Measurements from ENCODE around the gene CLDN1.

The CLDN1 gene

GRCh38 chr3:190326930-190327329 is 4.7 kb upstream of the CLDN1 start:
- peaks cover 3% of the 10 kb centered on the region for H3K4me1 ChIP-seq (ENCODE audit: control insufficient read depth, insufficient read depth, low read length)
- H3K4me3 ChIP-seq (ENCODE audit: low read length): no peak overlapping the region
- H3K36me3 ChIP-seq (ENCODE audit: control insufficient read depth, insufficient read depth, low read length): no peaks in the 10 kb centered on the region
- H3K27me3 ChIP-seq (ENCODE audit: control insufficient read depth, insufficient read depth, low read length): no peaks in the 10 kb centered on the region
- no peak overlapping the region for H3K9ac ChIP-seq (ENCODE audit: low read length)
- H3K9me3 ChIP-seq (ENCODE audit: control insufficient read depth, low read length): no peaks in the 10 kb centered on the region

GRCh38 chr3:190326361-190326760 is 4.1 kb upstream of the CLDN1 start:
- Histone ChIP-seq H3K36me3 (ENCODE audit: control insufficient read depth, insufficient read depth, low read length) (no peaks in the 10 kb centered on the region), H3K4me3 (ENCODE audit: low read length) (no peak overlapping the region), H3K9ac (ENCODE audit: low read length) (no peak overlapping the region), H3K9me3 (ENCODE audit: control insufficient read depth, low read length) (no peaks in the 10 kb centered on the region), H3K4me1 (ENCODE audit: control insufficient read depth, insufficient read depth, low read length) (peaks cover 3% of the 10 kb centered on the region), H3K27me3 (ENCODE audit: control insufficient read depth, insufficient read depth, low read length) (no peaks in the 10 kb centered on the region)

GRCh38 chr3:190325923-190326322 is 3.7 kb upstream of the CLDN1 start:
- Histone ChIP-seq H3K4me1 (ENCODE audit: control insufficient read depth, insufficient read depth, low read length) (peaks cover 2% of the 10 kb centered on the region), H3K27me3 (ENCODE audit: control insufficient read depth, insufficient read depth, low read length) (no peaks in the 10 kb centered on the region), H3K4me3 (ENCODE audit: low read length) (no peak overlapping the region), H3K36me3 (ENCODE audit: control insufficient read depth, insufficient read depth, low read length) (no peaks in the 10 kb centered on the region), H3K9me3 (ENCODE audit: control insufficient read depth, low read length) (no peaks in the 10 kb centered on the region), H3K9ac (ENCODE audit: low read length) (no peak overlapping the region)

- no peaks in the 10 kb centered on the region for H3K36me3 ChIP-seq (ENCODE audit: control insufficient read depth, insufficient read depth, low read length)
- no peaks in the 10 kb centered on the region for H3K27me3 ChIP-seq (ENCODE audit: control insufficient read depth, insufficient read depth, low read length)
- H3K4me3 ChIP-seq (ENCODE audit: low read length): no peak overlapping the region
- H3K9me3 ChIP-seq (ENCODE audit: control insufficient read depth, low read length): no peaks in the 10 kb centered on the region
- no peaks in the 10 kb centered on the region for H3K4me1 ChIP-seq (ENCODE audit: control insufficient read depth, insufficient read depth, low read length)
- H3K9ac ChIP-seq (ENCODE audit: low read length): peak overlapping the region; percentile 13
Observed at GRCh38 chr3:190323246-190323626, 990 bp upstream of the CLDN1 start.

- Histone ChIP-seq H3K36me3 (ENCODE audit: control insufficient read depth, insufficient read depth, low read length) (no peaks in the 10 kb centered on the region), H3K9me3 (ENCODE audit: control insufficient read depth, low read length) (no peaks in the 10 kb centered on the region), H3K9ac (ENCODE audit: low read length) (peak overlapping the region; percentile 48), H3K4me3 (ENCODE audit: low read length) (no peak overlapping the region), H3K27me3 (ENCODE audit: control insufficient read depth, insufficient read depth, low read length) (no peaks in the 10 kb centered on the region), H3K4me1 (ENCODE audit: control insufficient read depth, insufficient read depth, low read length) (no peaks in the 10 kb centered on the region)
Observed at GRCh38 chr3:190322604-190323245, 479 bp upstream of the CLDN1 start.

- Histone ChIP-seq H3K36me3 (ENCODE audit: control insufficient read depth, insufficient read depth, low read length) (no peaks in the 10 kb centered on the region), H3K4me1 (ENCODE audit: control insufficient read depth, insufficient read depth, low read length) (no peaks in the 10 kb centered on the region), H3K9me3 (ENCODE audit: control insufficient read depth, low read length) (no peaks in the 10 kb centered on the region), H3K9ac (ENCODE audit: low read length) (no peak overlapping the region), H3K4me3 (ENCODE audit: low read length) (no peak overlapping the region), H3K27me3 (ENCODE audit: control insufficient read depth, insufficient read depth, low read length) (no peaks in the 10 kb centered on the region)
Observed at GRCh38 chr3:190320594-190321362, 1.5 kb downstream of the CLDN1 start.

- Histone ChIP-seq H3K4me3 (ENCODE audit: low read length) (no peak overlapping the region), H3K36me3 (ENCODE audit: control insufficient read depth, insufficient read depth, low read length) (no peaks in the 10 kb centered on the region), H3K4me1 (ENCODE audit: control insufficient read depth, insufficient read depth, low read length) (no peaks in the 10 kb centered on the region), H3K9ac (ENCODE audit: low read length) (no peak overlapping the region), H3K9me3 (ENCODE audit: control insufficient read depth, low read length) (no peaks in the 10 kb centered on the region), H3K27me3 (ENCODE audit: control insufficient read depth, insufficient read depth, low read length) (no peaks in the 10 kb centered on the region)
Observed at GRCh38 chr3:190319660-190320059, 2.6 kb downstream of the CLDN1 start.

GRCh38 chr3:190318666-190319065 is 3.6 kb downstream of the CLDN1 start:
- no peak overlapping the region for H3K9ac ChIP-seq (ENCODE audit: low read length)
- no peaks in the 10 kb centered on the region for H3K27me3 ChIP-seq (ENCODE audit: control insufficient read depth, insufficient read depth, low read length)
- H3K36me3 ChIP-seq (ENCODE audit: control insufficient read depth, insufficient read depth, low read length): no peaks in the 10 kb centered on the region
- no peak overlapping the region for H3K4me3 ChIP-seq (ENCODE audit: low read length)
- H3K9me3 ChIP-seq (ENCODE audit: control insufficient read depth, low read length): no peaks in the 10 kb centered on the region
- H3K4me1 ChIP-seq (ENCODE audit: control insufficient read depth, insufficient read depth, low read length): no peaks in the 10 kb centered on the region

- no peak overlapping the region for H3K4me3 ChIP-seq (ENCODE audit: low read length)
- H3K27me3 ChIP-seq (ENCODE audit: control insufficient read depth, insufficient read depth, low read length): no peaks in the 10 kb centered on the region
- no peaks in the 10 kb centered on the region for H3K36me3 ChIP-seq (ENCODE audit: control insufficient read depth, insufficient read depth, low read length)
- H3K9ac ChIP-seq (ENCODE audit: low read length): no peak overlapping the region
- no peaks in the 10 kb centered on the region for H3K4me1 ChIP-seq (ENCODE audit: control insufficient read depth, insufficient read depth, low read length)
- H3K9me3 ChIP-seq (ENCODE audit: control insufficient read depth, low read length): no peaks in the 10 kb centered on the region
Observed at GRCh38 chr3:190314741-190315140, 7.5 kb downstream of the CLDN1 start.

- no peaks in the 10 kb centered on the region for H3K36me3 ChIP-seq (ENCODE audit: control insufficient read depth, insufficient read depth, low read length)
- H3K27me3 ChIP-seq (ENCODE audit: control insufficient read depth, insufficient read depth, low read length): no peaks in the 10 kb centered on the region
- H3K4me3 ChIP-seq (ENCODE audit: low read length): no peak overlapping the region
- H3K9me3 ChIP-seq (ENCODE audit: control insufficient read depth, low read length): no peaks in the 10 kb centered on the region
- peaks cover 15% of the 10 kb centered on the region for H3K4me1 ChIP-seq (ENCODE audit: control insufficient read depth, insufficient read depth, low read length)
- H3K9ac ChIP-seq (ENCODE audit: low read length): no peak overlapping the region
Observed at GRCh38 chr3:190309414-190309813, 12.8 kb downstream of the CLDN1 start.

- H3K36me3 ChIP-seq (ENCODE audit: control insufficient read depth, insufficient read depth, low read length): no peaks in the 10 kb centered on the region
- H3K27me3 ChIP-seq (ENCODE audit: control insufficient read depth, insufficient read depth, low read length): no peaks in the 10 kb centered on the region
- H3K4me3 ChIP-seq (ENCODE audit: low read length): no peak overlapping the region
- peaks cover 15% of the 10 kb centered on the region for H3K4me1 ChIP-seq (ENCODE audit: control insufficient read depth, insufficient read depth, low read length)
- no peaks in the 10 kb centered on the region for H3K9me3 ChIP-seq (ENCODE audit: control insufficient read depth, low read length)
- no peak overlapping the region for H3K9ac ChIP-seq (ENCODE audit: low read length)
Observed at GRCh38 chr3:190308154-190308553, 14.1 kb downstream of the CLDN1 start.

GRCh38 chr3:190307164-190307545 is 15.1 kb downstream of the CLDN1 start:
- Histone ChIP-seq H3K4me1 (ENCODE audit: control insufficient read depth, insufficient read depth, low read length) (peaks cover 15% of the 10 kb centered on the region), H3K9ac (ENCODE audit: low read length) (no peak overlapping the region), H3K4me3 (ENCODE audit: low read length) (no peak overlapping the region), H3K36me3 (ENCODE audit: control insufficient read depth, insufficient read depth, low read length) (no peaks in the 10 kb centered on the region), H3K27me3 (ENCODE audit: control insufficient read depth, insufficient read depth, low read length) (no peaks in the 10 kb centered on the region), H3K9me3 (ENCODE audit: control insufficient read depth, low read length) (no peaks in the 10 kb centered on the region)

Data from mucosa of stomach (tissue), 1 donor.